Suprapubic skin (tissue), 4 donors: Measurements from ENCODE around the gene SYNE2. TPM values are rescaled to one million over a fixed set of nuclear protein-coding genes. Genes with fewer than 3 reads are reported as not detected.

Source experiments
- DNase-seq, 2 donors: peaks; one replicate each; pipeline ENCODE4 v3.0.0-alpha.2; 2019; ENCODE audit warnings: low spot score in 2 of 2
- H3K27ac ChIP-seq: fragments of 200-600 bp; sonication (generic); one replicate; pipeline ENCODE4 v1.5.1; 2019
- H3K27me3 ChIP-seq: fragments of 200-600 bp; sonication (generic); one replicate; pipeline ENCODE4 v1.5.1; 2019
- H3K36me3 ChIP-seq: fragments of 200-600 bp; sonication (generic); one replicate; pipeline ENCODE4 v1.5.1; 2019
- H3K4me1 ChIP-seq: fragments of 200-600 bp; sonication (generic); one replicate; pipeline ENCODE4 v1.5.1; 2019
- H3K4me3 ChIP-seq: fragments of 200-600 bp; sonication (generic); one replicate; pipeline ENCODE4 v1.5.1; 2019; ENCODE audit warnings: mild to moderate bottlenecking
- H3K9me3 ChIP-seq: fragments of 200-600 bp; sonication (generic); one replicate; pipeline ENCODE4 v1.5.1; 2019
- EP300 ChIP-seq: sonication (generic); formaldehyde crosslinking; IDR thresholded peaks from one replicate; pipeline ENCODE4 v1.6.1; 2017; ENCODE audit warnings: antibody characterized with exemption
- POLR2A ChIP-seq, 2 donors: fragments of 450-650 bp; IDR thresholded peaks; one replicate each; pipeline ENCODE4 v1.6.1; 2017; ENCODE audit warnings: antibody characterized with exemption in 2 of 2, mild to moderate bottlenecking in 2 of 2, moderate library complexity in 2 of 2
- POLR2AphosphoS5 ChIP-seq, 3 donors: sonication (generic); formaldehyde crosslinking; IDR thresholded peaks; one replicate each; pipeline ENCODE4 v1.6.1; 2017; ENCODE audit warnings: antibody characterized with exemption in 3 of 3
- WGBS: methylation state at CpG from one replicate; pipeline ENCODE4 v1.1.5; 2018; 5-methylcytosine and 5-hydroxymethylcytosine counted together
- total RNA-seq, 4 donors: library from RNA; depleted of rRNA; stranded (reverse); fragments of >200 nt; gene quantifications; one replicate each; pipeline ENCODE4 v1.1.0, GENCODE V29; 2016
- TF ChIP-seq, protein P1 (sequence below), 2 donors: fragments of 200-600 bp in 1 of 2; fragments of 450-650 bp in 1 of 2; sonication (generic) in 1 of 2; IDR thresholded peaks; one replicate each; pipeline ENCODE4 v1.5.1; 2016 to 2019; ENCODE audit warnings: antibody characterized with exemption in 2 of 2, mild to moderate bottlenecking in 1 of 2, moderate library complexity in 1 of 2

Gene SYNE2
- total RNA-seq, 4 donors from 2014 or later: 234 to 658 (median 244) TPM

DNA sequence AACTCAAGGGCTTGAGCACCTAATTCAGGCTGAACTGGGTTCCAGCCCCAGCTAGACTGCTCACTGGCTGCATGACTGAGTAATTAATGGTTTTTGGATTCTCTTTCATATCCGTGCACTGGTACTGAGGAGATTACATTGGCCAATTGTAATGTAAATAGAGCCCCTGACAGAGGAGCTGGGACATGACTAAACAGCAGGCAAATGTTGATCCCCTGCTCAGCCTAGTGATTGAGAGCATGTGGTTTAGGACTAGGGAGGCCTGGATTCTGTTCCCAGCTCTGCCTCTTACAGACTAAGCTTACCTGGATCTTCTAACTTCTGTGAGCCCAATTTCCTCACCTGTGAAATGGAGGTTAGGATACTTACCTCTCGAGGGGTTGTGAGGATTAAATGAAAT lies 237.1 kb downstream of the SYNE2 start:
- Histone ChIP-seq H3K9me3 (no peaks in the 10 kb centered on the region), H3K27me3 (no peaks in the 10 kb centered on the region), H3K4me1 (no peaks in the 10 kb centered on the region), H3K27ac (no peak overlapping the region), H3K4me3 (no peak overlapping the region), H3K36me3 (peaks cover 34% of the 10 kb centered on the region)
- TF ChIP-seq POLR2AphosphoS5 (IDR thresholded peaks at IDR 0.05) (no peak), EP300 (no peak), POLR2A (IDR thresholded peaks at IDR 0.05) (no peak)
- TF ChIP-seq, protein P1, sequence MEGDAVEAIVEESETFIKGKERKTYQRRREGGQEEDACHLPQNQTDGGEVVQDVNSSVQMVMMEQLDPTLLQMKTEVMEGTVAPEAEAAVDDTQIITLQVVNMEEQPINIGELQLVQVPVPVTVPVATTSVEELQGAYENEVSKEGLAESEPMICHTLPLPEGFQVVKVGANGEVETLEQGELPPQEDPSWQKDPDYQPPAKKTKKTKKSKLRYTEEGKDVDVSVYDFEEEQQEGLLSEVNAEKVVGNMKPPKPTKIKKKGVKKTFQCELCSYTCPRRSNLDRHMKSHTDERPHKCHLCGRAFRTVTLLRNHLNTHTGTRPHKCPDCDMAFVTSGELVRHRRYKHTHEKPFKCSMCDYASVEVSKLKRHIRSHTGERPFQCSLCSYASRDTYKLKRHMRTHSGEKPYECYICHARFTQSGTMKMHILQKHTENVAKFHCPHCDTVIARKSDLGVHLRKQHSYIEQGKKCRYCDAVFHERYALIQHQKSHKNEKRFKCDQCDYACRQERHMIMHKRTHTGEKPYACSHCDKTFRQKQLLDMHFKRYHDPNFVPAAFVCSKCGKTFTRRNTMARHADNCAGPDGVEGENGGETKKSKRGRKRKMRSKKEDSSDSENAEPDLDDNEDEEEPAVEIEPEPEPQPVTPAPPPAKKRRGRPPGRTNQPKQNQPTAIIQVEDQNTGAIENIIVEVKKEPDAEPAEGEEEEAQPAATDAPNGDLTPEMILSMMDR (IDR thresholded peaks at IDR 0.05): no peak
- DNase-seq: no peak
- 76% methylated on average over 2 of the region's 2 CpGs for WGBS

DNA sequence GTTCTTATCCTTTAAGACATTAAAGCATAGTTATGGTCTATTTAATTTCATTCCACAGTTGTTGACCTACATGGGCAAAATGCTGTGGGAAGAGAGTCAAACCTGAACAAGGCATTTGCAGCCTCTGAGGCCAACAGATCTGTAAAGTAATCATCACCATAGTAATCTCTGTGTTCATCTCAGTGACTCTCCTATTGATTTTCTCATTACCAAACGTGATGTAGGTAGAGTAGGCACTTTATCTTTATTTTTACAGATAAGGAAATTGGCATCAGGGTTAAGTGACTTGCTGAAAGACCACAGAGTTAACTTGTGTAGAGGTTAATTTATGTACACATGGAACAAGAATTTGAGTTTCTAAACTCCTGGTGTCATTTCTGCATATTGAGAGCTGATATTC lies 238.4 kb downstream of the SYNE2 start:
- no peaks in the 10 kb centered on the region for H3K27me3 ChIP-seq
- peaks cover 44% of the 10 kb centered on the region for H3K36me3 ChIP-seq
- no peak for DNase-seq
- H3K4me1 ChIP-seq: no peaks in the 10 kb centered on the region
- H3K27ac ChIP-seq: no peak overlapping the region
- no peaks in the 10 kb centered on the region for H3K9me3 ChIP-seq
- TF ChIP-seq EP300 (no peak), POLR2AphosphoS5 (IDR thresholded peaks at IDR 0.05) (no peak), POLR2A (IDR thresholded peaks at IDR 0.05) (no peak)
- TF ChIP-seq, protein P1 (IDR thresholded peaks at IDR 0.05): no peak
- H3K4me3 ChIP-seq: no peak overlapping the region
- WGBS: 74% methylated on average over 1 of the region's 1 CpG

DNA sequence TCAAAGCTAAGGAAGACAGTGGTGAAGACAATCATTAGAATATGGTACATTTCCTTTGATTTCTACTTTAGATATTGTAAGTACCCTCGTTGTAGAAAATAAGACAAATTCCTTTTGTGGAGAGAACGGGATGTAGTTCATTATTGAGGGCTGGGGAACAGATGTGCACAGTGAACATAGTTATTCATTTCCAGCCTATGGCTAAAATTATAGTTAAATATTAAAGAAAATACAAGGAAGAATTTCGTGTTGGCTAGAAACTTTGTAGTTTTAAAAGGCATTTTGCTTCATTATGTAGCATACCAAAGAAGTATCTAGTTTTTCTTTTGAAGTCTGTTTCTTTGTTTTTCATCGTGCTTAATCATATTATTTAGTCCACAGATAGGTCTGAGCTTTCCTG lies 239.5 kb downstream of the SYNE2 start:
- no peak overlapping the region for H3K4me3 ChIP-seq
- H3K27me3 ChIP-seq: no peaks in the 10 kb centered on the region
- DNase-seq: no peak
- H3K4me1 ChIP-seq: no peaks in the 10 kb centered on the region
- H3K27ac ChIP-seq: no peak overlapping the region
- WGBS: 69% methylated on average over 4 of the region's 4 CpGs
- TF ChIP-seq, protein P1 (IDR thresholded peaks at IDR 0.05): no peak
- no peak for TF ChIP-seq EP300
- TF ChIP-seq POLR2A (IDR thresholded peaks at IDR 0.05): no peak
- no peak for TF ChIP-seq POLR2AphosphoS5 (IDR thresholded peaks at IDR 0.05)
- H3K36me3 ChIP-seq: peaks cover 53% of the 10 kb centered on the region
- H3K9me3 ChIP-seq: no peaks in the 10 kb centered on the region

DNA sequence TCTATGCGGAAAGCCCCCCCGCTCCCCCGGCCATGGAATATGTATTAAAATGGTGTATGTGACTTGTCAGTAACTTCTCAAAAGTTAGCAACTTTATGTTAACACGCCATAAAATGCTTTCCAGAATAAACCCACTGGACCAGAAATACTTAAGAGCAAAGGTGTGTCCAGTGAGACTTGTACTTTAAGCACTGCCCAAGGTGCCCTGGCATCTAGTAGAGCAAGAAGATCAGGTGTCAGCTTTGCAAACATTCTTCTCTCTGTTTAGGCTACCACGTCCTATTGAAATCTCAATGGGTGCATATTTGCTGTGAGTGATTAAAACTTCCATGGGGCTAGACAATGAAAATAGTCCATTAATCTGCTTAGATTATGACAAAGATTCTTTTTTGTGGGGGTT lies 240.1 kb downstream of the SYNE2 start:
- TF ChIP-seq POLR2A (IDR thresholded peaks at IDR 0.05) (no peak), POLR2AphosphoS5 (IDR thresholded peaks at IDR 0.05) (no peak), EP300 (no peak)
- TF ChIP-seq, protein P1 (IDR thresholded peaks at IDR 0.05): no peak
- 67% methylated on average over 5 of the region's 5 CpGs for WGBS
- Histone ChIP-seq H3K4me1 (no peaks in the 10 kb centered on the region), H3K27me3 (no peaks in the 10 kb centered on the region), H3K4me3 (no peak overlapping the region), H3K9me3 (no peaks in the 10 kb centered on the region), H3K27ac (no peak overlapping the region), H3K36me3 (peaks cover 55% of the 10 kb centered on the region)
- DNase-seq: no peak

DNA sequence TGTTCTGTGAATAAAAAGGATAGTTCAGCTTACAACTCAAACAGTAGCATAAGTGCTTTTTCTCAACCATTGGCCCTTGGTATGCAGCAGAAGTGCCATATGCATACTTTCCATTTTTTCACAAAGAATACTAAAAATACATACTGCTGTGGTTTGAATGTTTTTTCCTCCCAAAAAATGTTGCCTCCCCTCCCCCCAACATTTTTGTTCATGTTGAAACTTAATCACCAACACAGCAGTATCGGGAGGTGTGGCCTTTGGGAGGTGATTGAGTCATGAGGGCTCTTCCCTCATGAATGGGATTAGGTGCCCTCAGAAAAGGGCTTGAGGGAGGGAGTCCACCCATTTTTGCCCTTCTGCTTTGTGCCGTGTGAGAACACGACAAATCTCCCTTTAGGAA lies 242.8 kb downstream of the SYNE2 start:
- Histone ChIP-seq H3K4me1 (no peaks in the 10 kb centered on the region), H3K36me3 (peaks cover 56% of the 10 kb centered on the region), H3K27ac (no peak overlapping the region), H3K9me3 (no peaks in the 10 kb centered on the region), H3K4me3 (no peak overlapping the region), H3K27me3 (no peaks in the 10 kb centered on the region)
- DNase-seq: no peak
- WGBS: 83% methylated on average over 3 of the region's 3 CpGs
- no peak for TF ChIP-seq EP300
- no peak for TF ChIP-seq POLR2AphosphoS5 (IDR thresholded peaks at IDR 0.05)
- TF ChIP-seq, protein P1 (IDR thresholded peaks at IDR 0.05): no peak
- no peak for TF ChIP-seq POLR2A (IDR thresholded peaks at IDR 0.05)
